GM18520 (cell line): ENCODE results near the gene FSTL4.
A peak's percentile ranks its signal among the peaks of the same experiment; 100 is the strongest.
"Not testable (repeated sequence)": the region's sequence is repeated elsewhere in the genome, so short reads cannot be mapped to it uniquely, and the experiment has no call there.

ENCODE experiments used
- ATAC-seq: cut with Tn5 transposase; IDR thresholded peaks from one replicate; pipeline ENCODE4 v1.9.1; 2021; ENCODE audit not compliant: unreplicated experiment

FSTL4 gene

GRCh38 chr5:133559960-133560359 lies 52.4 kb downstream of the FSTL4 start:
- ATAC-seq: no peak

- ATAC-seq: no peak
Measured at GRCh38 chr5:133556551-133556950, 55.8 kb downstream of the FSTL4 start.

- no peak for ATAC-seq
Measured at GRCh38 chr5:133554279-133554678, 58.1 kb downstream of the FSTL4 start.

GRCh38 chr5:133552925-133553525 lies 59.3 kb downstream of the FSTL4 start:
- ATAC-seq: no peak

GRCh38 chr5:133546500-133546899 lies 65.8 kb downstream of the FSTL4 start:
- ATAC-seq: no peak

- ATAC-seq: no peak
Measured at GRCh38 chr5:133544346-133544745, 68.0 kb downstream of the FSTL4 start.

- ATAC-seq: no peak
Measured at GRCh38 chr5:133539818-133540217, 72.5 kb downstream of the FSTL4 start.

- ATAC-seq: no peak
Measured at GRCh38 chr5:133538718-133539117, 73.6 kb downstream of the FSTL4 start.

- ATAC-seq: not testable (repeated sequence)
Measured at GRCh38 chr5:133535241-133535929, 77.0 kb downstream of the FSTL4 start.

- no peak for ATAC-seq
Measured at GRCh38 chr5:133534566-133534965, 77.8 kb downstream of the FSTL4 start.

- ATAC-seq: no peak
Measured at GRCh38 chr5:133533541-133533940, 78.8 kb downstream of the FSTL4 start.

GRCh38 chr5:133531594-133531993 lies 80.7 kb downstream of the FSTL4 start:
- ATAC-seq: no peak

- peak; percentile 57 for ATAC-seq
Measured at GRCh38 chr5:133531178-133531577, 81.2 kb downstream of the FSTL4 start.

- ATAC-seq: no peak
Measured at GRCh38 chr5:133530270-133530669, 82.1 kb downstream of the FSTL4 start.

GRCh38 chr5:133528841-133529240 lies 83.5 kb downstream of the FSTL4 start:
- ATAC-seq: no peak

- no peak for ATAC-seq
Measured at GRCh38 chr5:133527311-133527710, 85.0 kb downstream of the FSTL4 start.

- no peak for ATAC-seq
Measured at GRCh38 chr5:133526368-133526767, 86.0 kb downstream of the FSTL4 start.

- no peak for ATAC-seq
Measured at GRCh38 chr5:133525126-133525525, 87.2 kb downstream of the FSTL4 start.

GRCh38 chr5:133524666-133525065 lies 87.7 kb downstream of the FSTL4 start:
- no peak for ATAC-seq

GRCh38 chr5:133523961-133524586 lies 88.3 kb downstream of the FSTL4 start:
- ATAC-seq: no peak

- ATAC-seq: no peak
Measured at GRCh38 chr5:133523013-133523658, 89.2 kb downstream of the FSTL4 start.

- no peak for ATAC-seq
Measured at GRCh38 chr5:133521801-133522200, 90.5 kb downstream of the FSTL4 start.
